Suprapubic skin (tissue), 4 donors: ENCODE measurements around the gene RPTOR. TPM values are rescaled to one million over a fixed set of nuclear protein-coding genes. Genes with fewer than 3 reads are reported as not detected.

ENCODE experiments used
- DNase-seq, 2 donors: peaks; one replicate each; pipeline ENCODE4 v3.0.0-alpha.2; 2019; ENCODE audit warnings: low spot score in 2 of 2
- H3K27ac ChIP-seq: fragments of 200-600 bp; sonication (generic); one replicate; pipeline ENCODE4 v1.5.1; 2019
- H3K27me3 ChIP-seq: fragments of 200-600 bp; sonication (generic); one replicate; pipeline ENCODE4 v1.5.1; 2019
- H3K36me3 ChIP-seq: fragments of 200-600 bp; sonication (generic); one replicate; pipeline ENCODE4 v1.5.1; 2019
- H3K4me1 ChIP-seq: fragments of 200-600 bp; sonication (generic); one replicate; pipeline ENCODE4 v1.5.1; 2019
- H3K4me3 ChIP-seq: fragments of 200-600 bp; sonication (generic); one replicate; pipeline ENCODE4 v1.5.1; 2019; ENCODE audit warnings: mild to moderate bottlenecking
- H3K9me3 ChIP-seq: fragments of 200-600 bp; sonication (generic); one replicate; pipeline ENCODE4 v1.5.1; 2019
- CTCF ChIP-seq, 2 donors: fragments of 200-600 bp in 1 of 2; fragments of 450-650 bp in 1 of 2; sonication (generic) in 1 of 2; IDR thresholded peaks; one replicate each; pipeline ENCODE4 v1.5.1; 2016 to 2019; ENCODE audit warnings: antibody characterized with exemption in 2 of 2, mild to moderate bottlenecking in 1 of 2, moderate library complexity in 1 of 2
- EP300 ChIP-seq: sonication (generic); formaldehyde crosslinking; IDR thresholded peaks from one replicate; pipeline ENCODE4 v1.6.1; 2017; ENCODE audit warnings: antibody characterized with exemption
- POLR2A ChIP-seq, 2 donors: fragments of 450-650 bp; IDR thresholded peaks; one replicate each; pipeline ENCODE4 v1.6.1; 2017; ENCODE audit warnings: antibody characterized with exemption in 2 of 2, mild to moderate bottlenecking in 2 of 2, moderate library complexity in 2 of 2
- POLR2AphosphoS5 ChIP-seq, 3 donors: sonication (generic); formaldehyde crosslinking; IDR thresholded peaks; one replicate each; pipeline ENCODE4 v1.6.1; 2017; ENCODE audit warnings: antibody characterized with exemption in 3 of 3
- WGBS: methylation state at CpG from one replicate; pipeline ENCODE4 v1.1.5; 2018; 5-methylcytosine and 5-hydroxymethylcytosine counted together
- total RNA-seq, 4 donors: library from RNA; depleted of rRNA; stranded (reverse); fragments of >200 nt; gene quantifications; one replicate each; pipeline ENCODE4 v1.1.0, GENCODE V29; 2016

RPTOR gene
- total RNA-seq, 4 donors from 2014 or later, result 45.8 to 84.6 (median 53.0) TPM

DNA sequence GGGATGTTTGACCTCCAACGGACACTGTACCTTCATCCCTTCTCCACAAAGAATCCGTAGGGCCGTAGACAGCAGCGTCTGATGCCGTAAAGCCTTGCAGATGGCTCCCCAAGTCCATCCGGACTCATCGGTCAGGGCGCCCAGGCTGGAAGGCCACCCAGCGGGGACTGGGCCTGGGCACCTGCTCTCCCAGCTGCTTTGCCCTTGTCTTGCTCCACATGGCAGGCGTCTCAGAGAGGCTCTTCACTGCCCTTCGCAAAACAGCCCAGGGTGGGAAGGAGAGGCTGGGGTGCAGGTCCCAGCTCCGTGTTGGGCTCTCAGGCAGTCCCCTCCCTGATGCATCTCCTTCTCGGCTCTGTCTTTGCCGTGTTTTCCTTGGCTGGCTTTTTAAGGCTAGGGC, 6.2 kb upstream of the RPTOR start:
- DNase-seq, result no peak
- H3K4me3 ChIP-seq, result no peak overlapping the region
- H3K36me3 ChIP-seq, result no peaks in the 10 kb centered on the region
- H3K4me1 ChIP-seq, result no peaks in the 10 kb centered on the region
- no peaks in the 10 kb centered on the region for H3K9me3 ChIP-seq
- H3K27ac ChIP-seq, result no peak overlapping the region
- no peak for TF ChIP-seq POLR2AphosphoS5 (IDR thresholded peaks at IDR 0.05)
- TF ChIP-seq CTCF (IDR thresholded peaks at IDR 0.05), result no peak
- TF ChIP-seq POLR2A (IDR thresholded peaks at IDR 0.05), result no peak
- no peak for TF ChIP-seq EP300
- 81% methylated on average over 14 of the region's 14 CpGs for WGBS
- H3K27me3 ChIP-seq, result no peaks in the 10 kb centered on the region

GRCh38 chr17:80539022-80539641, 5.5 kb upstream of the RPTOR start:
- Histone ChIP-seq H3K27ac (no peak overlapping the region), H3K27me3 (no peaks in the 10 kb centered on the region), H3K4me1 (no peaks in the 10 kb centered on the region), H3K9me3 (no peaks in the 10 kb centered on the region), H3K36me3 (no peaks in the 10 kb centered on the region), H3K4me3 (no peak overlapping the region)
- WGBS, result 17% methylated on average over 12 of the region's 12 CpGs
- TF ChIP-seq POLR2A (IDR thresholded peaks at IDR 0.05) (no peak), POLR2AphosphoS5 (IDR thresholded peaks at IDR 0.05) (no peak), EP300 (no peak), CTCF (IDR thresholded peaks at IDR 0.05) (no peak)
- DNase-seq, result no peak

- Histone ChIP-seq H3K27ac (peak overlapping the region; percentile 81), H3K36me3 (no peaks in the 10 kb centered on the region), H3K9me3 (no peaks in the 10 kb centered on the region), H3K4me3 (peak overlapping the region; percentile 95), H3K27me3 (no peaks in the 10 kb centered on the region), H3K4me1 (peaks cover 28% of the 10 kb centered on the region)
- 8% methylated on average over 8 of the region's 8 CpGs for WGBS
- DNase-seq, result no peak
- no peak for TF ChIP-seq POLR2AphosphoS5 (IDR thresholded peaks at IDR 0.05)
- TF ChIP-seq CTCF (IDR thresholded peaks at IDR 0.05), result no peak
- no peak for TF ChIP-seq POLR2A (IDR thresholded peaks at IDR 0.05)
- TF ChIP-seq EP300, result no peak
Measured at GRCh38 chr17:80545499-80545826, 825 bp downstream of the RPTOR start.

DNA sequence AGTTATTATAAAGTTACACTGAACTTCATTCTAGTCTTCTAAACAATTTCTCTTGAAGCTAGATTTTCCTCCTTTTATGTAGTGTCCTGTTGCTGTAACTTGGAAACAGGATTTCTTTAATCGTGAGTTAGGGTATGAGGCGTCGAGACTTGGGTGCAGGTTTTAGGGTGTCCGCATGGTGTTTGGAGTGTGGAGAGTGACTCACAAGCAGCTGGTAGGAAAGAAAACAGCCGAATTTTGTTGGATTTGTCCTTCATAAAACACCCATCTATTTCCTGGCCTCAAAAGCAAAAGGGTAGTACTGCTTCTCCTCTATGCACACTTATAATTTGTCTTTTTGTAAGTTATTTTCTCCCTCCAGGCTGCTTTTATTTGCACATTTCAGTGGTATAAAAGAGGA, 1.6 kb downstream of the RPTOR start:
- peak overlapping the region; percentile 95 for H3K4me3 ChIP-seq
- no peak overlapping the region for H3K27ac ChIP-seq
- no peaks in the 10 kb centered on the region for H3K27me3 ChIP-seq
- 81% methylated on average over 5 of the region's 5 CpGs for WGBS
- H3K36me3 ChIP-seq, result no peaks in the 10 kb centered on the region
- no peak for TF ChIP-seq EP300
- no peak for TF ChIP-seq CTCF (IDR thresholded peaks at IDR 0.05)
- TF ChIP-seq POLR2A (IDR thresholded peaks at IDR 0.05), result no peak
- no peak for TF ChIP-seq POLR2AphosphoS5 (IDR thresholded peaks at IDR 0.05)
- no peaks in the 10 kb centered on the region for H3K9me3 ChIP-seq
- peaks cover 28% of the 10 kb centered on the region for H3K4me1 ChIP-seq
- DNase-seq, result no peak

DNA sequence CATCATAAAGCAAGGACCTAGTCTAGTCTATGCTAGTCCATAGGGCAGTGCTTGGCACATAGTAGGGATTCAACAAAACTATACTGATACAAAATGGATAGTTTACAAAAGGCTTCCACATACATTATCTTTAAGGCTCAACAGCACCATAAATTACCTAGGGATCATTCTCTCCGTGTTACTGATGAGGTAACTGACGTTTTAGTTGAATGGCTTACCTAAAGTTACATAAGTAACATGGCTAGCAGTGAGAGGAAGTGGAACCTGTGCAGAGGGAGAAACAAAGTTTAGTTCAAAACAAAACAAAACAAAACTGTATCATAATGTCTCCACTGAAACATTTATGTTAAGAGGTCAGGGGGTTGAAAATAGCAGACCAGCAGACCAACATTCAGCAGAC, 7.9 kb downstream of the RPTOR start:
- no peak overlapping the region for H3K4me3 ChIP-seq
- no peaks in the 10 kb centered on the region for H3K9me3 ChIP-seq
- no peak for DNase-seq
- H3K4me1 ChIP-seq, result peaks cover 4% of the 10 kb centered on the region
- TF ChIP-seq POLR2AphosphoS5 (IDR thresholded peaks at IDR 0.05), result no peak
- TF ChIP-seq CTCF (IDR thresholded peaks at IDR 0.05), result no peak
- no peak for TF ChIP-seq EP300
- TF ChIP-seq POLR2A (IDR thresholded peaks at IDR 0.05), result no peak
- WGBS, result 44% methylated on average over 2 of the region's 2 CpGs
- no peak overlapping the region for H3K27ac ChIP-seq
- no peaks in the 10 kb centered on the region for H3K27me3 ChIP-seq
- no peaks in the 10 kb centered on the region for H3K36me3 ChIP-seq
